ENCODE data around the gene CDH4.

The CDH4 gene

DNA sequence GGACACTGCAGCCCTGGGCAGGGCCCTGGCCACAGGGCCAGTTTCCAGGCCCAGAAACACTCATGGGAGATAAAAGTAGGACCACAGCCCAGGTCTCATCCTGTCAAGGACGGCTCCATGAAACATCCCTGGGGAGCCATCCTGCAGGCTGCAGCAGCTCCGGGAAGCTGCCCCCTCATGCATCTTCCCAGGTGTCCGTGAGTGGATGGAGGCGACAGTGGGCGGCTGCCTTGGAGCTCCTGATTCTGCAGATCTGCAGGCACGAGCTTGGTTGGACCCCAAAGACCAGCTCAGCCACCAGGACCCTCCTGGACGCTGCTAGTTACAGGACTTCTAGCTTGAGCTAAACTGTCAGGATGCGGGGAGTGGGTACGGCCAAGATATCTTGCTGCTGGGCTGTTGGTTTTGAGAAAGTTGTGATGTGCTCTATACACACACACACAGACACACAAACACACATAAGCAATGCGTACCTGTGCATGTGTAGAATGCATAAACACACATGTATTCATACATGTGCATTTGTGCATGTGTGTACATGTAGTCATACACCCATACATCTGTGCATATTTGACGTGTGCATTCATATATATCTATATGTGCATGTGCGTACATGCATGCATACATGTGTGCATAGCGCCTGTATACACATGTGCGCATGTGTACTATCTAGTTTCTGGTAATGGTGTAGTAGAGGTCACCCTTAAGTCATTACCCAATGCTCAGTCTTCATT is 515.9 kb downstream of the CDH4 start:
- no peak for TF ChIP-seq SIN3A (IDR thresholded peaks at IDR 0.05; ENCODE audit: borderline replicate concordance, insufficient read depth, low read length)
- TF ChIP-seq, protein P1, sequence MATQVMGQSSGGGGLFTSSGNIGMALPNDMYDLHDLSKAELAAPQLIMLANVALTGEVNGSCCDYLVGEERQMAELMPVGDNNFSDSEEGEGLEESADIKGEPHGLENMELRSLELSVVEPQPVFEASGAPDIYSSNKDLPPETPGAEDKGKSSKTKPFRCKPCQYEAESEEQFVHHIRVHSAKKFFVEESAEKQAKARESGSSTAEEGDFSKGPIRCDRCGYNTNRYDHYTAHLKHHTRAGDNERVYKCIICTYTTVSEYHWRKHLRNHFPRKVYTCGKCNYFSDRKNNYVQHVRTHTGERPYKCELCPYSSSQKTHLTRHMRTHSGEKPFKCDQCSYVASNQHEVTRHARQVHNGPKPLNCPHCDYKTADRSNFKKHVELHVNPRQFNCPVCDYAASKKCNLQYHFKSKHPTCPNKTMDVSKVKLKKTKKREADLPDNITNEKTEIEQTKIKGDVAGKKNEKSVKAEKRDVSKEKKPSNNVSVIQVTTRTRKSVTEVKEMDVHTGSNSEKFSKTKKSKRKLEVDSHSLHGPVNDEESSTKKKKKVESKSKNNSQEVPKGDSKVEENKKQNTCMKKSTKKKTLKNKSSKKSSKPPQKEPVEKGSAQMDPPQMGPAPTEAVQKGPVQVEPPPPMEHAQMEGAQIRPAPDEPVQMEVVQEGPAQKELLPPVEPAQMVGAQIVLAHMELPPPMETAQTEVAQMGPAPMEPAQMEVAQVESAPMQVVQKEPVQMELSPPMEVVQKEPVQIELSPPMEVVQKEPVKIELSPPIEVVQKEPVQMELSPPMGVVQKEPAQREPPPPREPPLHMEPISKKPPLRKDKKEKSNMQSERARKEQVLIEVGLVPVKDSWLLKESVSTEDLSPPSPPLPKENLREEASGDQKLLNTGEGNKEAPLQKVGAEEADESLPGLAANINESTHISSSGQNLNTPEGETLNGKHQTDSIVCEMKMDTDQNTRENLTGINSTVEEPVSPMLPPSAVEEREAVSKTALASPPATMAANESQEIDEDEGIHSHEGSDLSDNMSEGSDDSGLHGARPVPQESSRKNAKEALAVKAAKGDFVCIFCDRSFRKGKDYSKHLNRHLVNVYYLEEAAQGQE (IDR thresholded peaks at IDR 0.05; ENCODE audit: insufficient read depth in 1 of 2, low read depth in 2 of 2, low read length in 2 of 2) = no peak
- TF ChIP-seq POLR2AphosphoS5 (IDR thresholded peaks at IDR 0.05; ENCODE audit: low read depth, low read length) = no peak
- TF ChIP-seq TAF1 (IDR thresholded peaks at IDR 0.05; ENCODE audit: borderline replicate concordance, insufficient read depth, low read length) = no peak
- TF ChIP-seq FOXP2 (optimal IDR thresholded peaks at IDR 0.05; ENCODE audit: borderline replicate concordance, extremely low read depth, extremely low read length, insufficient read depth) = no peak

DNA sequence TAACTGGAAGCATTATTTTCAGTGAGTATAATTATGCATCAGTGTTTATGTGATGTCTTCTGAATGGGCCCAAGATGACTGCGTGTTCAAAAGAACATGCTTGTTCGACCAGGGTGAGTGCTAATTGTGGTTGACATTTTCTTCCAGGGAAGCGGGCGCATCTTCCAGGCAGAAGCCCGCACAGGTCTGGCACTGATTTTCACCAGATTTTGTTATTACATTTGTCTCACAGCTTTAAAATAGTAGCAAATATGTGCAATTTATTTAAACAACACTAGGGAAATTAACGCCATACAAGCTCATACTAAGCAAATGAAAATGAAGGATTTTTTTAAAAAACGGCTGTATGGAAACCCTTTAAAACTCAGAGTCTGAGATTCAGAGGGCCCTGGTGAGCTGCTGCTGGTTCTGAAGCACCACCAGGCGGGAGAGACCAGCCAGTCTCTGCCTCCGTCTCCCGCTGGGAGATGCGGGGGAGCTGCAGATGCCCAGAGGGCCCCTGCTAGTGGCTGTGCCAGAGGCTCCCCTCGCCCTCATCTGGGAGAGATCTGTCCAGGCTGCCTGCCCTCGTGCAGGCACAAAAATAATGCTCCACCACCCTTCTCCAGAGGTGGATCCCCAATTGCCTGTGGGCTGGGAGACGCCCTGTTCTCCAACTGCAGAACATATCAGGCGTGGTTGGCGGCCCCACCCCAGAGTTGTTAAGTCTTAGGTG is 516.7 kb downstream of the CDH4 start:
- TF ChIP-seq TAF1 (IDR thresholded peaks at IDR 0.05; ENCODE audit: borderline replicate concordance, insufficient read depth, low read length) (no peak), FOXP2 (optimal IDR thresholded peaks at IDR 0.05; ENCODE audit: borderline replicate concordance, extremely low read depth, extremely low read length, insufficient read depth) (no peak)

DNA sequence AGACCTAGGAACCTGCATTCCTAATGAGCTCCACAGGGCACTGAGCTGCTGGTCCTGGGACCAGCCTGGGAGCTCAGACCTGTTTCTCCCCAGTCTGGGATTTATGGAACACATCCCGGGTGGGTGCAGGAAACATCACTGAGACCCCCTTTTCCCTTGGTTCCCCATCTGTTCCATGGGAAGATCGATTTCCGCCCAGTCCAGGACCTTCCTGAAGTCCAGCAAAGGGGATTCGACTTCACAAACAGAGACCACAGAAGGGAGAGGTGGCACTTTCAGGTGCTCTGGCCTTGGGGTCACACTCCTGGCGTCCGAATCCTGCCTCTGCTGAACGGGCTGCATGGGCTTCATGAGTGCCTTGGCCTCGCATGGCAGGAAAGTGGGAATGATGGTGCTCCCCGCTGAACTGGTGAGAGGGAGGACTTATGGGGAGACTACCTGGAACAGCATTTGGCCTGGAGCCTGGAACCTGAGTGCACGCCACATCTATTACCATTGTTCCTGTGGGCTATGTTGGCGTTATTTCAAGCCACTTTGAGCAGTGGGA is 517.3 kb downstream of the CDH4 start:
- TF ChIP-seq TAF1 (IDR thresholded peaks at IDR 0.05; ENCODE audit: borderline replicate concordance, insufficient read depth, low read length) = no peak
- no peak for TF ChIP-seq FOXP2 (optimal IDR thresholded peaks at IDR 0.05; ENCODE audit: borderline replicate concordance, extremely low read depth, extremely low read length, insufficient read depth)
- TF ChIP-seq, protein P1 (IDR thresholded peaks at IDR 0.05; ENCODE audit: insufficient read depth in 1 of 2, low read depth in 2 of 2, low read length in 2 of 2) = no peak
- no peak for TF ChIP-seq POLR2AphosphoS5 (IDR thresholded peaks at IDR 0.05; ENCODE audit: low read depth, low read length)
- no peak for TF ChIP-seq SIN3A (IDR thresholded peaks at IDR 0.05; ENCODE audit: borderline replicate concordance, insufficient read depth, low read length)

DNA sequence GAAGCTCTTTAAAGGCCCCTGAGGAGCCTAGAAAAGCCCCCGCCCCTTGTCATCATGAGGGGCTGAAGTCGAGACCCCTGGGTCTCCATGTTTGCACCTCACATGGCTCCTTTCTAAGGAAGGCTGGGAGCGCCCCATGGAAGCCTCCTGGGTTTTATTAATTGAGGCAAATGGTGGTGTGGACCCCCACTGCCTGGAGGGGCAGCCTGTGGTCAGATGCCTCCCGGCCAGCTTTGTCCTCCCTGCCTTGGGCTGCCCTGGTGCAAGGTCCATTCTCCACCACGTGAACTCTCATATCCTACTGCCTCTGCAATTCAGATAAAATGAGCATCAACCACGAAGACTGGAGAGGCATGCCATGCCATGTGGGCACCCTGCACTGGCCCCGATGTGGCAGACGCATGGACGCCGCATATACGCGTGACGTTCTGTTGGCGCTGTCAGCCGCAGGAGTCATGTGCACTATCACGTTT is 518.1 kb downstream of the CDH4 start:
- no peak for TF ChIP-seq SIN3A (IDR thresholded peaks at IDR 0.05; ENCODE audit: borderline replicate concordance, insufficient read depth, low read length)
- no peak for TF ChIP-seq TAF1 (IDR thresholded peaks at IDR 0.05; ENCODE audit: borderline replicate concordance, insufficient read depth, low read length)
- TF ChIP-seq, protein P1 (IDR thresholded peaks at IDR 0.05; ENCODE audit: insufficient read depth in 1 of 2, low read depth in 2 of 2, low read length in 2 of 2) = no peak
- TF ChIP-seq POLR2AphosphoS5 (IDR thresholded peaks at IDR 0.05; ENCODE audit: low read depth, low read length) = no peak
- no peak for TF ChIP-seq FOXP2 (optimal IDR thresholded peaks at IDR 0.05; ENCODE audit: borderline replicate concordance, extremely low read depth, extremely low read length, insufficient read depth)

DNA sequence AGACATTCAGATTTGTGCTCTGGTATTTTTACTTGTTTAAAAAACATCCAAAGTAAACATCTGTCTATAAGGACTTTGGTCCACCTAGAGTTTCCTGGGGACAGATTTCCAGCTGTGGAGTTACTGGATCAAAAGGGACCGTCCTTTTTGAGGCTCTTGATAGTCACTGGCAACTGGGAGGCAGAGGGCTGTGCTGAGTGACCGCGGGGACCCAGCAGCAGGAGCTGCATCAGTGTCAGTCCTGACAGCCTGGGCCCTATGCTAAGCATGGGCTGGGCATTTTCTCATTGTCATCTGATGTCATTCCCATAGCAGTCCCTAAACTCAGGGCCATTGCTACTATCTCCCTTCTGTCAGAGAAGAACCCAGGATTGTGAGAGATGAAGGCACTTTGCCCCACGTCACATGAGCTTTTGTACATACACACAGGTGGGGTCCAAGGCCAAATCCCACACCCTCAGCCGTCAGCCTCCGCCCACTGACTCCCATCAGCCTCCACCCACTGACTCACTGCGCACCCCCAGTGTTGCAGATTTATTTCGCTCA is 519.8 kb downstream of the CDH4 start:
- TF ChIP-seq SIN3A (IDR thresholded peaks at IDR 0.05; ENCODE audit: borderline replicate concordance, insufficient read depth, low read length) = no peak

All from PFSK-1 (cell line).